ENCODE data around the gene CEBPE. TPM values are rescaled to one million over a fixed set of nuclear protein-coding genes. Genes with fewer than 3 reads are reported as not detected.
A peak's percentile ranks its signal among the peaks of the same experiment; 100 is the strongest.

The CEBPE gene
- total RNA-seq, 2 donors from 2014 or later = not detected

- no peaks in the 10 kb centered on the region for H3K9me3 ChIP-seq
- H3K27me3 ChIP-seq = no peaks in the 10 kb centered on the region
- no peaks in the 10 kb centered on the region for H3K36me3 ChIP-seq (replicated peaks in 1 of 2; ENCODE audit: insufficient read depth in 1 of 2, low read depth in 2 of 2)
- peak overlapping the region; percentile 85 to 97 (median 89) for H3K27ac ChIP-seq
- DNase-seq = peak; percentile 94 to 98 (median 98)
- intact Hi-C loops (cut with DNase I) = no loop called here
- TF ChIP-seq CTCF (IDR thresholded peaks at IDR 0.05) = peak in 1 of 7 experiments; percentile 3
- TF ChIP-seq POLR2A (IDR thresholded peaks at IDR 0.05) = peak; percentile 64 to 92 (median 83)
- H3K4me1 ChIP-seq = peaks cover 40% of the 10 kb centered on the region
- ATAC-seq = peak; percentile 88
- 30 to 36% methylated on average over 7 to 28 of the region's 28 CpGs for WGBS, 2 donors
- H3K4me3 ChIP-seq = no peak overlapping the region
These were observed 35.1 kb upstream of the CEBPE start for GRCh38 chr14:23153851-23154796.

- intact Hi-C loops (cut with DNase I) = no loop called here
- Histone ChIP-seq H3K4me3 (no peak overlapping the region), H3K27me3 (no peaks in the 10 kb centered on the region), H3K4me1 (peaks cover 46% of the 10 kb centered on the region), H3K36me3 (replicated peaks in 1 of 2; ENCODE audit: insufficient read depth in 1 of 2, low read depth in 2 of 2) (no peaks in the 10 kb centered on the region), H3K9me3 (no peaks in the 10 kb centered on the region), H3K27ac (no peak overlapping the region)
- DNase-seq (no peak), ATAC-seq (no peak)
- 85 to 94% methylated on average over 2 of the region's 2 CpGs for WGBS, 2 donors
- TF ChIP-seq POLR2A (IDR thresholded peaks at IDR 0.05) = no peak
- TF ChIP-seq CTCF (IDR thresholded peaks at IDR 0.05) = no peak
These were observed 32.3 kb upstream of the CEBPE start for GRCh38 chr14:23151342-23151741.

GRCh38 chr14:23149745-23150144 is 30.7 kb upstream of the CEBPE start:
- intact Hi-C loops (cut with DNase I) = no loop called here
- Histone ChIP-seq H3K4me3 (no peak overlapping the region), H3K27me3 (no peaks in the 10 kb centered on the region), H3K36me3 (replicated peaks in 1 of 2; ENCODE audit: insufficient read depth in 1 of 2, low read depth in 2 of 2) (no peaks in the 10 kb centered on the region), H3K9me3 (no peaks in the 10 kb centered on the region), H3K27ac (no peak overlapping the region), H3K4me1 (peaks cover 42% of the 10 kb centered on the region)
- TF ChIP-seq POLR2A (IDR thresholded peaks at IDR 0.05) (no peak), CTCF (IDR thresholded peaks at IDR 0.05) (no peak)
- DNase-seq (no peak), ATAC-seq (no peak)

GRCh38 chr14:23148591-23149249 is 29.7 kb upstream of the CEBPE start:
- ATAC-seq (no peak), DNase-seq (no peak)
- peaks cover 31% of the 10 kb centered on the region for H3K4me1 ChIP-seq
- WGBS, 2 donors = 91 to 95% methylated on average over 5 of the region's 5 CpGs
- intact Hi-C loops (cut with DNase I) = no loop called here
- no peaks in the 10 kb centered on the region for H3K27me3 ChIP-seq
- no peak for TF ChIP-seq CTCF (IDR thresholded peaks at IDR 0.05)
- H3K36me3 ChIP-seq (replicated peaks in 1 of 2; ENCODE audit: insufficient read depth in 1 of 2, low read depth in 2 of 2) = no peaks in the 10 kb centered on the region
- no peak overlapping the region for H3K27ac ChIP-seq
- no peaks in the 10 kb centered on the region for H3K9me3 ChIP-seq
- H3K4me3 ChIP-seq = no peak overlapping the region

Data from body of pancreas (tissue), 4 donors.